PC-9 (cell line): ENCODE measurements around the gene EHD2.
"Not testable (repeated sequence)": the region's sequence is repeated elsewhere in the genome, so short reads cannot be mapped to it uniquely, and the experiment has no call there.

ENCODE experiments used
- CTCF ChIP-seq: fragments of 200-600 bp; sonication (generic); conservative IDR thresholded peaks from 2 replicates; pipeline ENCODE4 v1.6.1; 2017; ENCODE audit warnings: mixed run types, antibody characterized with exemption, mild to moderate bottlenecking, moderate library complexity
- EZH2 ChIP-seq: fragments of 200-600 bp; sonication (generic); IDR thresholded peaks from 2 replicates; pipeline ENCODE4 v1.8.0; 2017; ENCODE audit warnings: antibody characterized with exemption, low read depth

GRCh38 chr19:47764705-47765104 lies 51.5 kb downstream of the EHD2 start:
- not testable (repeated sequence) for TF ChIP-seq EZH2, CTCF
